ENCODE results near the gene CHAF1B. TPM values are rescaled to one million over a fixed set of nuclear protein-coding genes. Genes with fewer than 3 reads are reported as not detected.

Gene CHAF1B
- total and polyA plus RNA-seq, 9 of the 15 experiments (the other 6 are each of a cell fraction or from before 2014, with no cell fraction given) = 7.5 to 36.8 (median 21.0) TPM

GRCh38 chr21:36461918-36462486, 76.8 kb downstream of the CHAF1B start:
- in situ Hi-C loops (cut with MboI) = no loop called here
- Histone ChIP-seq H4K20me1 (replicated peaks; ENCODE audit: control insufficient read depth, insufficient read depth, low read length) (peaks cover 6% of the 10 kb centered on the region; the same call in 1 of the 2 replicates), H3K36me3 (ENCODE audit: control insufficient read depth, insufficient read depth, low read length) (no peaks in the 10 kb centered on the region), H3K4me2 (ENCODE audit: insufficient read depth, low read length) (no peak overlapping the region), H3K79me2 (ENCODE audit: control insufficient read depth, insufficient read depth, low read length) (no peaks in the 10 kb centered on the region), H3K4me1 (replicated peaks in 1 of 2; ENCODE audit: control insufficient read depth in 2 of 2, insufficient read depth in 2 of 2, low read length in 2 of 2) (peaks cover 0 to 9% of the 10 kb centered on the region in 2 experiments; a peak in 1 of 5 replicates), H3K9me1 (ENCODE audit: control insufficient read depth, insufficient read depth, low read length) (no peaks in the 10 kb centered on the region), H3K9me3 (replicated peaks; ENCODE audit: control insufficient read depth, insufficient read depth, low read depth, low read length) (no peaks in the 10 kb centered on the region), H3K27me3 (ENCODE audit: control insufficient read depth in 2 of 2, insufficient read depth in 2 of 2, low read length in 2 of 2) (peaks cover 52 to 76% of the 10 kb centered on the region in 2 experiments), H3K9ac (ENCODE audit: insufficient read depth in 1 of 2, low read depth in 2 of 2, low read length in 2 of 2) (no peak overlapping the region), H3K4me3 (no peak overlapping the region), H3K27ac (ENCODE audit: extremely low read depth, low read depth, low read length) (no peak overlapping the region), H2AFZ (ENCODE audit: low read depth, low read length) (no peak overlapping the region)
- no peak for TF ChIP-seq MBD1 (CRISPR knock-in tag; IDR thresholded peaks at IDR 0.05)
- ATAC-seq = no peak
- ChIA-PET CTCF (ENCODE audit: low intra/inter-chr PET ratio) (no interaction called here), POLR2A (no interaction called here)
- intact Hi-C loops (cut with micrococcal nuclease) = no loop called here
- 8% methylated on average over 14 of the region's 14 CpGs for WGBS (ENCODE audit: insufficient coverage, low coverage, missing lambda C conversion rate)
- DNase-seq (ENCODE audit: extremely low read depth in 1 of 4, low spot score in 3 of 4) = no peak
- no TSS peak for BruUV-seq (replicated peaks)
- no peak for FAIRE-seq

GRCh38 chr21:36463204-36463603, 78.0 kb downstream of the CHAF1B start:
- ChIA-PET POLR2A (interaction anchor here (0.6 to 0.7 kb wide), 2 partner anchors 8 to 170 kb away, joined by 3 to 4 read pairs; no protein-coding TSS in a partner anchor), CTCF (ENCODE audit: low intra/inter-chr PET ratio) (no interaction called here)
- ATAC-seq (no peak), DNase-seq (ENCODE audit: extremely low read depth in 1 of 4, low spot score in 3 of 4) (no peak), FAIRE-seq (no peak)
- Histone ChIP-seq H3K4me1 (replicated peaks in 1 of 2; ENCODE audit: control insufficient read depth in 2 of 2, insufficient read depth in 2 of 2, low read length in 2 of 2) (peaks cover 0 to 9% of the 10 kb centered on the region in 2 experiments; a peak in 1 of 5 replicates), H3K27me3 (ENCODE audit: control insufficient read depth in 2 of 2, insufficient read depth in 2 of 2, low read length in 2 of 2) (peaks cover 60 to 85% of the 10 kb centered on the region in 2 experiments), H3K27ac (ENCODE audit: extremely low read depth, low read depth, low read length) (no peak overlapping the region), H3K4me3 (no peak overlapping the region), H4K20me1 (replicated peaks; ENCODE audit: control insufficient read depth, insufficient read depth, low read length) (peaks cover 10% of the 10 kb centered on the region), H3K36me3 (ENCODE audit: control insufficient read depth, insufficient read depth, low read length) (no peaks in the 10 kb centered on the region), H3K79me2 (ENCODE audit: control insufficient read depth, insufficient read depth, low read length) (no peaks in the 10 kb centered on the region), H3K9me3 (replicated peaks; ENCODE audit: control insufficient read depth, insufficient read depth, low read depth, low read length) (no peaks in the 10 kb centered on the region), H2AFZ (ENCODE audit: low read depth, low read length) (no peak overlapping the region), H3K9me1 (ENCODE audit: control insufficient read depth, insufficient read depth, low read length) (no peaks in the 10 kb centered on the region), H3K4me2 (ENCODE audit: insufficient read depth, low read length) (no peak overlapping the region), H3K9ac (ENCODE audit: insufficient read depth in 1 of 2, low read depth in 2 of 2, low read length in 2 of 2) (no peak overlapping the region; a peak in 1 of 4 replicates)
- 0% methylated on average over 10 of the region's 10 CpGs for WGBS (ENCODE audit: insufficient coverage, low coverage, missing lambda C conversion rate)
- in situ Hi-C loops (cut with MboI) = no loop called here
- TF ChIP-seq POU5F1 (IDR thresholded peaks at IDR 0.05; ENCODE audit: borderline replicate concordance, low read depth, low read length, partially characterized antibody) (no peak), POLR2AphosphoS2 (IDR thresholded peaks at IDR 0.05; ENCODE audit: low read length) (no peak), EP300 (IDR thresholded peaks at IDR 0.05; ENCODE audit: low read length) (no peak), EZH2 (IDR thresholded peaks at IDR 0.05; ENCODE audit: borderline replicate concordance, low read depth, low read length) (0 out of 2 replicates have a peak, but pooled peaks have one; percentile 71), ZBTB12 (CRISPR knock-in tag; IDR thresholded peaks at IDR 0.05) (no peak), RBM17 (IDR thresholded peaks at IDR 0.05; ENCODE audit: borderline replicate concordance, low read depth, low read length) (no peak)
- intact Hi-C loops (cut with micrococcal nuclease) = no loop called here
- BruUV-seq (replicated peaks) = no TSS peak
